ENCODE results near the gene SLC4A1AP.

The SLC4A1AP gene

GRCh38 chr2:27724191-27724590 is 60.5 kb downstream of the SLC4A1AP start:
- DNase-seq, result no peak

GRCh38 chr2:27724905-27725701 is 61.4 kb downstream of the SLC4A1AP start:
- no peak for DNase-seq

DNA sequence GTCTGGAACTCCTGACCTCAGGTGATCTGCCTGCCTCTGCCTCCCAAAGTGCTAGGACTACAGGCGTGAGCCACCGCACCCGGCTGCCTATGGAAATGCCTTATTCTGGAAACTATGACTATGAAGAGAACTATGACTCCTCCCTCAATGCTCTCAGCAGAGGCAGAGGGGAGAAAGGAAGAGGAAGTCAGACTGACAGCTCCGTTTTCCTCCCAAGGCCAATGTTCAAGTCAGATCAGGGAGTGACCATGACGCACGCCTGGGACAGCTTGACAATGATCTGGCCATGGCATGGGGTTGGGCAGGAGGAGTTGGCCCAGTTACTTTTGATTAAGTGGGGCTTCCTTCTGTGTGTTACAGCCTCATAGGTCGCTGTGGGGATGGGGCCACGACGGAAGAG is 63.6 kb downstream of the SLC4A1AP start:
- no peak for DNase-seq

GRCh38 chr2:27728081-27728858 is 64.6 kb downstream of the SLC4A1AP start:
- no peak for DNase-seq

- DNase-seq, result no peak
These were observed 65.5 kb downstream of the SLC4A1AP start for GRCh38 chr2:27729198-27729597.

DNA sequence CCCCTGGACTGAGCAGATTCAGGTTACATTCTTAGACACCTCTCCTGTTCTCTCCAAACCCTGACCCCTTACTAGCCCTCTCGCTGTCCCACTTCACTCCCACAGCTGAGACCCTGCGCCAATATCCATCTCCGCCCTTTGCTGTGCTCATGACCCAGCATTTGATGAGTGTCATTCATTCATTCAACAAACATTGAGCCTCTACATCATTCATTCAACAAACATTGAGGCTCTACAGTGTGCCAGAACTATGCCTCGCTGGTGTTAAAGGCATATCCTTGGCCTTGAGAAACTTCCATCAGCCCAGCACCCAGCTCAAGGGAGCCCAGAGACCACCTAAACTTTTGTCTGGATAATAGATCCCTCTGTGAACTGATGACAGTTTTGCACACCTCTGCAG is 65.9 kb downstream of the SLC4A1AP start:
- no peak for DNase-seq

DNA sequence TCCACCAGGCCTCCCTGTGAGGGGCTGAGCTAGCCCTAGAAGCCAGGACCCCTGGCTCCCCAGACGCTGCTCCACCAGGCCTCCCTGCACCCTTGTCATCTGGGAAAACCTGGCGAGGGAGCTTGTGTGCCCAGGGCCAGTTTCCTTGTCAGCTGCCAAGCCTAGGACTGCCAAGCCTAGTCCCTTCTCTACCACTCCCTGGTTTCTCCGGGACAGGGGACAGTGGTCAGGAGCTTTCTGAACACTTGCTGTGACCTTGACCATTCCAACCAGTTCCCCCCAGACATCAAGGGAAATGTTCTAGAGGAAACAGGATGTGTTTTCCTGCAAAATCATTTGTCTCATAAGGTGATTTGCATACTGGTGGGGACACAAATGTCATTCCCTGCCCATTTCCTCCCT is 66.6 kb downstream of the SLC4A1AP start:
- no peak for DNase-seq

DNA sequence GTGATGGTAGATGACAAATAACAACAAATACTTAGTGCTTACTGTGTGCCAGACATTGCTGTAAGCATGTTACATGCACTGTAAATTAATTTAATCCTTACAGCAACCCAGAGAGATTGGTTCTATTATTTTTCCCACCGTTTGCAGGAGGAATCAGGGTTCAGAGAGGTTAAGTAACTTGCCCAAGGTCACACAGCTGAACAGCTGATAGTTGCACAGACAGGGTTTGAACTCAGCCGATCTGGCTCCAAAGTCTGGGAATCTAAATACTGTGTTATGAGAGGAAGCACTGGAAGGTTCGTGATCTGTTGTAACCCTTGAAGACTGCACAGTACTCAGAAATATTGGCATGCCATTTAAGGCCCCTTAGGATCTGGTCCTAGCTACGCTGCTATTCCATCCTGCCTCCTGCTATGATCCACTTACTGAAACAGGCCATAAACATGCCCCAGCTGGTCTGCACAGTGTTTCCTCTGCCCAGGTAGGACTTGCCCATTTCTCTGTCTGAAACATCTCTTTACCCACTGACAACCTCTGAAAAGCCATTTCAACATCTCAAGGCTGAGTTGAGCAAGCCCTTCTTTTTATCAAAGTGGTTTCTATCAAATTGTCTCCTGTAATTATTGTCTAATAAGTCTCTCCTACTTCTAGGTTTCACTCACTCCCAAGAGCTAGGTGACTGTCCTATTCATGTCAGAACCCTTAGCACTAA is 67.4 kb downstream of the SLC4A1AP start:
- no peak for DNase-seq

GRCh38 chr2:27734305-27734704 is 70.6 kb downstream of the SLC4A1AP start:
- DNase-seq, result no peak

DNA sequence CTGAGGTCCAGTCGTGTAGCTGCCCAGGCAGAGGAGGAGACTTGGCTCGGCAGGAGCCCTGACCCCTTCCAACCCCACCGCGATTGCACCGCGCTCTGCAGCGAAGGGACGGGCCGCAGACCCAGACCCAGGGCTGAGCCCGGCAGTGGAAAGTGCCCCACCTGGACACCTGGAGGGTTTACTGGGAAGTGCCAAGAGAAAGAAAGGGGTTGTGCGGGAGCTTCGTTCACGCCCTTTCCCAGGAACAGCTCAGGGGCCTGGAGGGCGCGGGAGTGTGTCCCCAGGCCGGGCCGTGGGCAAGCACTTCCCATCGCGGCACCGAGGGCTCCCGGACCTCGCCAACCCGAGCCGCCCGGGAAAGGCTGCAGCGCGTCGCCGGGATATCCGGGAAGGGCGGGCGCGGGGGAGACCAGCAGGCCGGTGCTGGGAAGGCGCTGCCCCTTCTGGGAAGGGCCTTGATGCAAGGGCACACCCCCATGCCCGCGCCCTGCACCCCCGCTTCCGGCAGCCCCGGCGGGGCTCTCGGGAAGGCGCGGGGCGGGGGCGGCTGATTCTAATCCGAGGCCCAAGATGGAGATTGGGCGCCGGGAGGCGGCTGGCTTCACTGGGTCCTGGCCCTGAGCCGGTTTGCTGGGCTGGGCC is 71.7 kb downstream of the SLC4A1AP start:
- DNase-seq, result peak; percentile 64

DNA sequence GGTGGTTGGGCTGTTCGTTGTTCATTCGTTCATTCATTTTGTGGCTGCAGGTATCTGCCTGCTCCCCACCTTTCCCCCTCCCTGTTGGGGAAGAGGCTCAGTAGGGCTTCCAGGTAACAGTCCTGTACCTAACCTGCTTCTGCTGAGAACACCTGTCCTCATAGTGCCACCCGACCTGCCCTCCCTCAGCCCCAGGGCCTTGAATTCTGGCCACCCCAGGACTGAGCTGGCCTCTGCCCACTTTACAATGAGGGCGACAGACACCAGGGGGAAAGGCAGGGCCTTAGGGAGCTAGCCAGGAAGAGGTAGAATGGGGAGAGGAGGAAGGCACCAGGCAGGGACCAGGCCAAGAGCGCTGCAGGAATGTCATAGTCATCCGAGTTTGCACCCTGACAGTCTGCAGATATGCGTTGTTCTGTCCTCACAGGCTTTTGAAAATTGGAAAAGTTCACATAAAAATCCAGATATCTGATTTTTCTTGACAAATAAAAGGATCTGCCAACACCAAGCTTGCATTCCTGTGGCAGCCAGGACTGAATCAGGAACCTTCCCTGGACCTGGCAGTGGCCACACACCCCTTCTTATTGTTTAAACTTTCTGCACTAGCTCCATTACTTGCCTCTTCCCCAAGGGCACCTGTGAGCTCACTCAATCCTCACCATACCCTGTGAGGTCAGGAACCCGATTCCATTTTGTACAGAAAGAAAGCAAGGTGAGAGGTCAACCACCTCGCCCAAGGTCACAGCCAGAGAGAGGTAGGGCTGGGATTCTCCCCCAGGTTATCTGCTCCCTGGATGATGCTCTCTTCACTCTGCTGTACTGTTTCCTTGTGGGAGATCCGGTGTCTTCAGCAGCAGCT is 72.6 kb downstream of the SLC4A1AP start:
- no peak for DNase-seq

DNA sequence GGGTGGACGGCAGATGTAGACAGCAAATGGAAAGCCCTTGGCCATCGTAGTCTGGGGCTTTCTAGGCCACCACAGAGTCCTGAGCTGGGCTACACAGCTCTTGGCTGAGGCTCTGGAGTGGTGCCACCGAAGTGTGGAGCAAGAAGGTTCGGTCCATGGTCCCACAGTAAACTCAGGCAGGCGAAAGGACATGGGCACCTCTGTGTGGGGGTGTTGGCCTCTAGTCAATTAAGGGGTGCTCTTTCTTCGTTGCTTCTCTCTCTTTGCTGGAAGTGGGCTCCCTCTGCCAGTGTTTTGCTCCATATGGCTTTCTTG is 73.2 kb downstream of the SLC4A1AP start:
- no peak for DNase-seq

DNA sequence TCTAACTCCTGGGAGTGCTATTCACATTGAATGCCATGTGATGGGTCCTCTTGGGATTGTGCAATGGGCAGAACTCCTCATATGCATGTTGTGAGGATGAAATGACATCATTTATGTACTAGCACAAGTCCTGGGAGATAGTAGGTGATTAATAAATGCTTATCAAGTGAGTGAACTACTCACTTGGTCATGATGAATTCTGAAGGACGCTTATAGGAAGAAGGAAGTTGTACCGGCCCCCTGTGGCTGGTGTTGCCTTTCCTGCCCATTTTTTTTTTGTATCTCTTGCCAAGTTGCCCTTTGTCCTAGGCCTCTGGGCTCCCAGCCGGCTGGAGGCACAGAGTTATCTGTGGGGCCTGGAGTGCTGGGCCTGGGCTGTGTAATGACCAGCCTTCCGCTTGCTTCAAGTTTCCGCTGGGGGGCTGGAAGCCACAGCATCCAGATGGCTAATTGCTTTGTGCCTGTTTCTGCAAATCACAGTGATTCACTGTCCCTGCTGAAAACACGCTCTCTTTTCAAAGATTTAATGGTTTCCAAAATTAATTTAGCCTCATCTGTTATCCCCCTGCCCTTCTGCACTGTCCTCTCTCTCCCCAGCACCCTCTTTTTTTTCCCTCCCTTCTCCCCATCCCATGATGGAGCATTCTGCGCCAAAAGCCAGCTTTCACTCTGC is 74.1 kb downstream of the SLC4A1AP start:
- no peak for DNase-seq

DNA sequence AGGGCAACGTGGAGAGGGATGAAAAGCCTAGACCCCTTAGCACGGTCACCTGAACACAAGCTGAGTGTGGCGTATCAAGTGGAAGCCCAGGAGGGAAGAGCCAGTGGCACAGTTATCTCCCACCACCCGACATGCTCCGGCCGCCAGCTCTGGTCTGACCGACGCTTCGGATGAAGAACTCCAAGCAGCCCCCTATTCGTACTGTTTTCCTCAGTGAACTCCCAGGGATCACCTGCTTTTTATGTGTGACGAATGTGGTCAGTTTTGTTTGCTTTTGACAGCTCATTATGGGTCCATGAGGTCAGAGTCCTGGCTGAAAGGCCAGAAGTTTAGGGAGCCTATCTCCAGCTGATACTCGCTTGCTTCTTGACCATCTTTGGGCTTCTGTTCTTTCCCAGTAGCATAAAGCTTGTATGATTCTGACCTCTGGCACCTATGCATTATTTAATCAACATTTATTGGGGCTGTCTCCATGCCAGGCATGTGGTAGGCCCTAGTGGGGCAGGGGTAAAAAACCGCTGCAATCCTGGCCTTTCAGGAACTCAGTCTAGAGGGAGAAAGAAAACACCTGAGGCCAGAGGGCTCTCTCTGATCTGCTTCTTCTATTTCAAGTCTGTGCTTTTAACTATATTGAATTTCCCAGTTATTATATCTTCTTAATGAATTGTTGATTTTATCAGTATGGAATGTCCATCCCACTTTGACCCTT is 74.8 kb downstream of the SLC4A1AP start:
- DNase-seq, result no peak

DNA sequence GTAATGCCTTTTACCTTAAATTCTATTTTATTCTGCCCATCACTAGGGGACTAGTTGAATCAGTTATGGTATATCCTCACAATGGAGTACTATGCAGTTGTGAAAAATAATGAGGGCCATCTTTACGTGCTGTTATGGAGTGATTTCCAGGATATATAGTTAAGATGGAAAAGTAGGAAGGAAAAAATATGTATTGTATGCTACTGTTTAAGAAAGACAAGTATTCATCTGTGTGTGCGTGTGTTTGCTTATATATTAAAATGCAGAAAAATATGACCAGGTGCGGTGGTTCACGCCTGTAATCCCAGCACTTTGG is 75.3 kb downstream of the SLC4A1AP start:
- no peak for DNase-seq

DNA sequence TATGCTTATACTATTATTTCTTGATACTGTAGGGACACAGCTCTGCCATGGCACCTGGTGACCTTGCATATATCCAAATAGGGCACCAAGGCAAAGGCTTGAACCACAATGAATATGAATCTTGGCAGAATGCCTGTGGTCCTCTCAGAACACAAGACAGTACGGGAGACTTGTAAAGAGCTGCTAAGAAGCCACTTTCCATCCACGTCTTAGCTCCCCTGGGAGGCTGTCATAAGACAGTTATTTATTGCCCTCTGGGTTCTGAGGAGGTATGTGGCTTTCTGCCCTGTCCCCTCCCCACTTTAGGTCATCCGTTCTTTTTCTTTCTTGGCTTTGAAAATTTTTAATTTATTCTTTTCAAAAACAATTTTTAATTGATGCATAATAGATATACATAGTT is 78.0 kb downstream of the SLC4A1AP start:
- DNase-seq, result no peak

- no peak for DNase-seq
These were observed 78.9 kb downstream of the SLC4A1AP start for GRCh38 chr2:27742571-27742970.
